Measurements from ENCODE around the gene PDZD4. TPM values are rescaled to one million over a fixed set of nuclear protein-coding genes. Genes with fewer than 3 reads are reported as not detected.

PDZD4 gene
- total and polyA plus RNA-seq, 4 donors, result 0.15 to 1.8 (median 0.69) TPM

DNA sequence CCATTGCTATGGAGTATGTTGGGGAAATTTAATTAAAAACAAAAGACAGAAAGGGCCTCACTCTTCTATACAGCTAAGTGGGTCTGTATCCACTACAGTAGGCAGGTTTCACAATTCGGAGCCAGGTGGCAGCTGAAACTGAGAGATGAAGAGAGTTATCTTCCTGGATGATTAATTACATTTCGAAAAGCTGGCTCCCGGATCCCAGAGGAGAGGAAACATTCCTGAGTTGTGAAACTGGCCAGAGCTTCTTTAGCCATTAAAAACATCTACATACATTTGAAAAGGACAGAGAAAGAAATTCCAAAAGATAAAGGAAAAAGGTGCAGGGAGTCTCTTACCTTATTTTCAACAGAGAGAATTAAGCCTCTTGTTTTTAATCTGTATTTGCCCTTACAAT is 15.5 kb upstream of the PDZD4 start:
- Histone ChIP-seq H3K9ac (ENCODE audit: low read depth in 1 of 2, low read length in 2 of 2) (no peak overlapping the region), H3K27ac (ENCODE audit: low read depth in 1 of 2, low read length in 2 of 2) (no peak overlapping the region), H3K27me3 (ENCODE audit: control insufficient read depth in 4 of 4, insufficient read depth in 4 of 4, low read length in 3 of 4) (peaks cover 0 to 12% (median 0%) of the 10 kb centered on the region in 4 donors), H3K9me3 (ENCODE audit: control insufficient read depth in 4 of 4, low read length in 3 of 4) (no peaks in the 10 kb centered on the region), H3K4me3 (ENCODE audit: low read depth in 1 of 3, low read length in 3 of 3) (no peak overlapping the region), H3K4me1 (ENCODE audit: control insufficient read depth in 4 of 4, insufficient read depth in 4 of 4, low read length in 3 of 4) (no peaks in the 10 kb centered on the region), H3K36me3 (ENCODE audit: control insufficient read depth in 4 of 4, insufficient read depth in 3 of 4, low read depth in 1 of 4, low read length in 3 of 4) (no peaks in the 10 kb centered on the region)
- TF ChIP-seq NR2F2 (IDR thresholded peaks at IDR 0.05) (no peak), HNF4A (conservative IDR thresholded peaks at IDR 0.05) (no peak)
- TF ChIP-seq, protein P1, sequence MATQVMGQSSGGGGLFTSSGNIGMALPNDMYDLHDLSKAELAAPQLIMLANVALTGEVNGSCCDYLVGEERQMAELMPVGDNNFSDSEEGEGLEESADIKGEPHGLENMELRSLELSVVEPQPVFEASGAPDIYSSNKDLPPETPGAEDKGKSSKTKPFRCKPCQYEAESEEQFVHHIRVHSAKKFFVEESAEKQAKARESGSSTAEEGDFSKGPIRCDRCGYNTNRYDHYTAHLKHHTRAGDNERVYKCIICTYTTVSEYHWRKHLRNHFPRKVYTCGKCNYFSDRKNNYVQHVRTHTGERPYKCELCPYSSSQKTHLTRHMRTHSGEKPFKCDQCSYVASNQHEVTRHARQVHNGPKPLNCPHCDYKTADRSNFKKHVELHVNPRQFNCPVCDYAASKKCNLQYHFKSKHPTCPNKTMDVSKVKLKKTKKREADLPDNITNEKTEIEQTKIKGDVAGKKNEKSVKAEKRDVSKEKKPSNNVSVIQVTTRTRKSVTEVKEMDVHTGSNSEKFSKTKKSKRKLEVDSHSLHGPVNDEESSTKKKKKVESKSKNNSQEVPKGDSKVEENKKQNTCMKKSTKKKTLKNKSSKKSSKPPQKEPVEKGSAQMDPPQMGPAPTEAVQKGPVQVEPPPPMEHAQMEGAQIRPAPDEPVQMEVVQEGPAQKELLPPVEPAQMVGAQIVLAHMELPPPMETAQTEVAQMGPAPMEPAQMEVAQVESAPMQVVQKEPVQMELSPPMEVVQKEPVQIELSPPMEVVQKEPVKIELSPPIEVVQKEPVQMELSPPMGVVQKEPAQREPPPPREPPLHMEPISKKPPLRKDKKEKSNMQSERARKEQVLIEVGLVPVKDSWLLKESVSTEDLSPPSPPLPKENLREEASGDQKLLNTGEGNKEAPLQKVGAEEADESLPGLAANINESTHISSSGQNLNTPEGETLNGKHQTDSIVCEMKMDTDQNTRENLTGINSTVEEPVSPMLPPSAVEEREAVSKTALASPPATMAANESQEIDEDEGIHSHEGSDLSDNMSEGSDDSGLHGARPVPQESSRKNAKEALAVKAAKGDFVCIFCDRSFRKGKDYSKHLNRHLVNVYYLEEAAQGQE (IDR thresholded peaks at IDR 0.05), result no peak
- no peak for DNase-seq (ENCODE audit: low spot score)
- 24% methylated on average over 3 of the region's 3 CpGs for WGBS

DNA sequence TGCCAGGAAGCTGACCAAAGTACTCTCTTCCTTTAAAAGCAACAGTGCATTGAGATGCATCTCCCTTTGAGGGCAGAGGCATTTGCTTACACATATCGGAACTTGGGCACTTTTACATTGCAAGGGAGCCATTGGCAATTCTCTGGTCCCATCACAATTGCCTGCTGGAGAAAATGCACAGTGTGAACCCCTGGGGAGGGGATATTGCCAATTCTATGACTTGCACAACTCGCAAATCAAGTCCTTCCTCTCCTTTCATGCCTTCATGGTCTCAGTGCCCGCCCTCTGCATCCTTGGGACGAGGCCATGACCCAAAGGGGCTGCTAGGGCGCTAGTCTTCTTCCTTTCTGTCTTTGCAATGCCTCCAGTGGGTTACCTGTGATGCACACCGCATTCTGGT is 14.9 kb upstream of the PDZD4 start:
- peaks cover 0 to 12% (median 0%) of the 10 kb centered on the region in 4 donors for H3K27me3 ChIP-seq (ENCODE audit: control insufficient read depth in 4 of 4, insufficient read depth in 4 of 4, low read length in 3 of 4)
- WGBS, result 35% methylated on average over 6 of the region's 6 CpGs

More for the DNA sequence above, 14.9 kb upstream of the PDZD4 start:
- TF ChIP-seq FOXA2 (IDR thresholded peaks at IDR 0.05) (no peak), JUND (IDR thresholded peaks at IDR 0.05) (no peak), SP1 (IDR thresholded peaks at IDR 0.05) (no peak), GABPA (IDR thresholded peaks at IDR 0.05 in 1 of 2, conservative IDR thresholded peaks at IDR 0.05 in 1 of 2) (no peak), FOXA1 (IDR thresholded peaks at IDR 0.05) (no peak), EGR1 (IDR thresholded peaks at IDR 0.05; ENCODE audit: low read depth in 2 of 2) (no peak), RXRA (IDR thresholded peaks at IDR 0.05) (no peak), NR2F2 (IDR thresholded peaks at IDR 0.05) (no peak), TAF1 (conservative IDR thresholded peaks at IDR 0.05) (no peak), HNF4A (conservative IDR thresholded peaks at IDR 0.05) (no peak), HNF4G (IDR thresholded peaks at IDR 0.05) (no peak), YY1 (IDR thresholded peaks at IDR 0.05) (no peak)
- TF ChIP-seq, protein P2, sequence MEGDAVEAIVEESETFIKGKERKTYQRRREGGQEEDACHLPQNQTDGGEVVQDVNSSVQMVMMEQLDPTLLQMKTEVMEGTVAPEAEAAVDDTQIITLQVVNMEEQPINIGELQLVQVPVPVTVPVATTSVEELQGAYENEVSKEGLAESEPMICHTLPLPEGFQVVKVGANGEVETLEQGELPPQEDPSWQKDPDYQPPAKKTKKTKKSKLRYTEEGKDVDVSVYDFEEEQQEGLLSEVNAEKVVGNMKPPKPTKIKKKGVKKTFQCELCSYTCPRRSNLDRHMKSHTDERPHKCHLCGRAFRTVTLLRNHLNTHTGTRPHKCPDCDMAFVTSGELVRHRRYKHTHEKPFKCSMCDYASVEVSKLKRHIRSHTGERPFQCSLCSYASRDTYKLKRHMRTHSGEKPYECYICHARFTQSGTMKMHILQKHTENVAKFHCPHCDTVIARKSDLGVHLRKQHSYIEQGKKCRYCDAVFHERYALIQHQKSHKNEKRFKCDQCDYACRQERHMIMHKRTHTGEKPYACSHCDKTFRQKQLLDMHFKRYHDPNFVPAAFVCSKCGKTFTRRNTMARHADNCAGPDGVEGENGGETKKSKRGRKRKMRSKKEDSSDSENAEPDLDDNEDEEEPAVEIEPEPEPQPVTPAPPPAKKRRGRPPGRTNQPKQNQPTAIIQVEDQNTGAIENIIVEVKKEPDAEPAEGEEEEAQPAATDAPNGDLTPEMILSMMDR (IDR thresholded peaks at IDR 0.05; ENCODE audit: low read depth, low read length, missing input control), result no peak
- TF ChIP-seq, protein P3, sequence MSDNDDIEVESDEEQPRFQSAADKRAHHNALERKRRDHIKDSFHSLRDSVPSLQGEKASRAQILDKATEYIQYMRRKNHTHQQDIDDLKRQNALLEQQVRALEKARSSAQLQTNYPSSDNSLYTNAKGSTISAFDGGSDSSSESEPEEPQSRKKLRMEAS (IDR thresholded peaks at IDR 0.05), result no peak
- TF ChIP-seq, protein P1 (IDR thresholded peaks at IDR 0.05), result no peak
- TF ChIP-seq, protein P4, sequence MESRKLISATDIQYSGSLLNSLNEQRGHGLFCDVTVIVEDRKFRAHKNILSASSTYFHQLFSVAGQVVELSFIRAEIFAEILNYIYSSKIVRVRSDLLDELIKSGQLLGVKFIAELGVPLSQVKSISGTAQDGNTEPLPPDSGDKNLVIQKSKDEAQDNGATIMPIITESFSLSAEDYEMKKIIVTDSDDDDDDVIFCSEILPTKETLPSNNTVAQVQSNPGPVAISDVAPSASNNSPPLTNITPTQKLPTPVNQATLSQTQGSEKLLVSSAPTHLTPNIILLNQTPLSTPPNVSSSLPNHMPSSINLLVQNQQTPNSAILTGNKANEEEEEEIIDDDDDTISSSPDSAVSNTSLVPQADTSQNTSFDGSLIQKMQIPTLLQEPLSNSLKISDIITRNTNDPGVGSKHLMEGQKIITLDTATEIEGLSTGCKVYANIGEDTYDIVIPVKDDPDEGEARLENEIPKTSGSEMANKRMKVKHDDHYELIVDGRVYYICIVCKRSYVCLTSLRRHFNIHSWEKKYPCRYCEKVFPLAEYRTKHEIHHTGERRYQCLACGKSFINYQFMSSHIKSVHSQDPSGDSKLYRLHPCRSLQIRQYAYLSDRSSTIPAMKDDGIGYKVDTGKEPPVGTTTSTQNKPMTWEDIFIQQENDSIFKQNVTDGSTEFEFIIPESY (IDR thresholded peaks at IDR 0.05), result no peak
- TF ChIP-seq, protein P5, sequence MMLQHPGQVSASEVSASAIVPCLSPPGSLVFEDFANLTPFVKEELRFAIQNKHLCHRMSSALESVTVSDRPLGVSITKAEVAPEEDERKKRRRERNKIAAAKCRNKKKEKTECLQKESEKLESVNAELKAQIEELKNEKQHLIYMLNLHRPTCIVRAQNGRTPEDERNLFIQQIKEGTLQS (IDR thresholded peaks at IDR 0.05), result no peak
- no peaks in the 10 kb centered on the region for H3K4me1 ChIP-seq (ENCODE audit: control insufficient read depth in 4 of 4, insufficient read depth in 4 of 4, low read length in 3 of 4)
- H3K36me3 ChIP-seq (ENCODE audit: control insufficient read depth in 4 of 4, insufficient read depth in 3 of 4, low read depth in 1 of 4, low read length in 3 of 4), result no peaks in the 10 kb centered on the region
- H3K27ac ChIP-seq (ENCODE audit: low read depth in 1 of 2, low read length in 2 of 2), result no peak overlapping the region
- no peak for DNase-seq (ENCODE audit: low spot score)
- no peak overlapping the region for H3K4me3 ChIP-seq (ENCODE audit: low read depth in 1 of 3, low read length in 3 of 3)
- no peak overlapping the region for H3K9ac ChIP-seq (ENCODE audit: low read depth in 1 of 2, low read length in 2 of 2)
- no peaks in the 10 kb centered on the region for H3K9me3 ChIP-seq (ENCODE audit: control insufficient read depth in 4 of 4, low read length in 3 of 4)

All from liver (tissue), 9 donors.